ENCODE results near the gene ANKRD28. TPM values are rescaled to one million over a fixed set of nuclear protein-coding genes. Genes with fewer than 3 reads are reported as not detected.
A peak's percentile ranks its signal among the peaks of the same experiment; 100 is the strongest.

ANKRD28 gene
- total RNA-seq, 4 donors from 2014 or later, result 26.8 to 55.9 (median 43.6) TPM

GRCh38 chr3:15796771-15797641, 773 bp downstream of the ANKRD28 start:
- TF ChIP-seq, protein P1, sequence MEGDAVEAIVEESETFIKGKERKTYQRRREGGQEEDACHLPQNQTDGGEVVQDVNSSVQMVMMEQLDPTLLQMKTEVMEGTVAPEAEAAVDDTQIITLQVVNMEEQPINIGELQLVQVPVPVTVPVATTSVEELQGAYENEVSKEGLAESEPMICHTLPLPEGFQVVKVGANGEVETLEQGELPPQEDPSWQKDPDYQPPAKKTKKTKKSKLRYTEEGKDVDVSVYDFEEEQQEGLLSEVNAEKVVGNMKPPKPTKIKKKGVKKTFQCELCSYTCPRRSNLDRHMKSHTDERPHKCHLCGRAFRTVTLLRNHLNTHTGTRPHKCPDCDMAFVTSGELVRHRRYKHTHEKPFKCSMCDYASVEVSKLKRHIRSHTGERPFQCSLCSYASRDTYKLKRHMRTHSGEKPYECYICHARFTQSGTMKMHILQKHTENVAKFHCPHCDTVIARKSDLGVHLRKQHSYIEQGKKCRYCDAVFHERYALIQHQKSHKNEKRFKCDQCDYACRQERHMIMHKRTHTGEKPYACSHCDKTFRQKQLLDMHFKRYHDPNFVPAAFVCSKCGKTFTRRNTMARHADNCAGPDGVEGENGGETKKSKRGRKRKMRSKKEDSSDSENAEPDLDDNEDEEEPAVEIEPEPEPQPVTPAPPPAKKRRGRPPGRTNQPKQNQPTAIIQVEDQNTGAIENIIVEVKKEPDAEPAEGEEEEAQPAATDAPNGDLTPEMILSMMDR (IDR thresholded peaks at IDR 0.05), result peak in 1 of 4 experiments; percentile 14
- TF ChIP-seq POLR2A (IDR thresholded peaks at IDR 0.05) (no peak), EP300 (IDR thresholded peaks at IDR 0.05) (no peak), POLR2AphosphoS5 (IDR thresholded peaks at IDR 0.05) (no peak)
- ATAC-seq, result no peak
- Histone ChIP-seq H3K27ac (peak overlapping the region; percentile 86 to 98 (median 89)), H3K36me3 (no peaks in the 10 kb centered on the region), H3K4me3 (peak overlapping the region; percentile 47 to 71), H3K27me3 (no peaks in the 10 kb centered on the region), H3K9me3 (no peaks in the 10 kb centered on the region), H3K4me1 (peaks cover 0 to 73% (median 4%) of the 10 kb centered on the region in 3 donors)
- 4 to 5% methylated on average over 5 of the region's 5 CpGs for WGBS, 2 donors (ENCODE audit: low coverage in 1 of 2)

DNA sequence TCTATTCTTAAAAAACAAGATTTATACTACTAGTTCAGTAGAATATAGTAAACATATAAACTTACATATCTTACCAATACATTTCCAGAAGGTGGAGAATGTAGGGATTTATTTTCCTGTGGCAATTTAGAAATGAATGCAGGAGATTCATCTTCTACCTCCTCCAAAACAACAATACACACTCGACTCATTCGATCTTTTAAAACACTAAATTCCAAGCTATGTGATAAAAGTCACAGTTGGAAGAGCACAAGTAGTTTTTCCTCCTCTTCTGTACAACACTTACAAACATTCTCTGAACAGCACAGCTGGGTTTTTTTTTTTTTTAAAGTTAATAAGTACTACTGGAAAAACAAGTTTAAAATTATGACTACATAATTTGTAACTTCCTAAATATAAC, 1.4 kb downstream of the ANKRD28 start:
- peak overlapping the region; percentile 47 to 71 for H3K4me3 ChIP-seq
- H3K27ac ChIP-seq, result peak overlapping the region; percentile 59 to 98 (median 88)
- ATAC-seq, result no peak

GRCh38 chr3:15795651-15796308, 2.0 kb downstream of the ANKRD28 start:
- peak overlapping the region; percentile 47 to 71 for H3K4me3 ChIP-seq
- H3K27ac ChIP-seq, result peak overlapping the region; percentile 59 to 98 (median 88)
- 2 to 12% methylated on average over 4 of the region's 4 CpGs for WGBS, 2 donors (ENCODE audit: low coverage in 1 of 2)
- no peaks in the 10 kb centered on the region for H3K27me3 ChIP-seq
- no peaks in the 10 kb centered on the region for H3K36me3 ChIP-seq
- no peak for TF ChIP-seq EP300 (IDR thresholded peaks at IDR 0.05)
- TF ChIP-seq, protein P1 (IDR thresholded peaks at IDR 0.05), result no peak
- TF ChIP-seq POLR2A (IDR thresholded peaks at IDR 0.05), result no peak
- no peak for TF ChIP-seq POLR2AphosphoS5 (IDR thresholded peaks at IDR 0.05)
- peaks cover 0 to 74% (median 4%) of the 10 kb centered on the region in 3 donors for H3K4me1 ChIP-seq
- H3K9me3 ChIP-seq, result no peaks in the 10 kb centered on the region
- peak; percentile 7 for ATAC-seq

More for the DNA sequence above, 1.4 kb downstream of the ANKRD28 start:
- Histone ChIP-seq H3K4me1 (peaks cover 0 to 75% (median 4%) of the 10 kb centered on the region in 3 donors), H3K9me3 (no peaks in the 10 kb centered on the region), H3K36me3 (no peaks in the 10 kb centered on the region), H3K27me3 (no peaks in the 10 kb centered on the region)
- TF ChIP-seq POLR2A (IDR thresholded peaks at IDR 0.05) (no peak), POLR2AphosphoS5 (IDR thresholded peaks at IDR 0.05) (no peak), EP300 (IDR thresholded peaks at IDR 0.05) (no peak)
- TF ChIP-seq, protein P1 (IDR thresholded peaks at IDR 0.05), result no peak
- WGBS, 2 donors (ENCODE audit: low coverage in 1 of 2), result 7% methylated on average over 2 of the region's 2 CpGs

GRCh38 chr3:15794842-15795650, 2.7 kb downstream of the ANKRD28 start:
- TF ChIP-seq EP300 (IDR thresholded peaks at IDR 0.05), result no peak
- TF ChIP-seq, protein P1 (IDR thresholded peaks at IDR 0.05), result peak in 2 of 4 experiments; percentile 22 to 23
- Histone ChIP-seq H3K36me3 (no peaks in the 10 kb centered on the region), H3K27me3 (no peaks in the 10 kb centered on the region), H3K4me3 (peak overlapping the region; percentile 47 to 71), H3K4me1 (peaks cover 0 to 68% (median 4%) of the 10 kb centered on the region in 3 donors), H3K9me3 (no peaks in the 10 kb centered on the region), H3K27ac (peak overlapping the region; percentile 59 to 98 (median 88))
- WGBS, 2 donors (ENCODE audit: low coverage in 1 of 2), result 23 to 27% methylated on average over 2 of the region's 2 CpGs
- ATAC-seq, result no peak
